ENCODE data around the gene LONP1.

DNA sequence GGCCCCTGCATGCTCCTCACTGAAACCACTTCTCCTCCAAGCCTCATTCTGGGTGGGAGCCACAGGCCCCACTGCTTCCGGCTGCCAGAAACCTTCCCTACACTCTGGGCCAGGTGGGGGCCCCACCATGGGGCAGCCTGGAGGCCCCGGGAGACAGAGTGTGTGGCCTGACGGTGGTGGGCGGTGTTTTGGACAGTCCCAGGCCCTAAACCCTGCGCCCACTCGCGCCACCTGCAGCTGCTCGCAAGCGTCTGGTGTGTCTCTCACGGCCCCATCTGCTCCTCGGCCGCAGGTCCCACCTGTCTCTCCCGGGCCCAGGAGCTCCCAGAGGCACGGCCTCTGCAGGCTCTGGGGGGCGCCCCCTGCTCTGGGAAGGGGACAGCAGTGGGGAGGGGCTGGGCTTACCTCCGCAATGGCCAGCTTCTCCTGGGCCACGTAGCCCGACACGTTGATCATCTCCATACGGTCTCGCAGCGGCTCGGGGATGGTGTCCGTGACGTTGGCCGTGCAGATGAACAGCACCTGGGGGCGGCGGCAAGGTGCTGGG is 24.2 kb downstream of the LONP1 start:
- TF ChIP-seq, protein P1, sequence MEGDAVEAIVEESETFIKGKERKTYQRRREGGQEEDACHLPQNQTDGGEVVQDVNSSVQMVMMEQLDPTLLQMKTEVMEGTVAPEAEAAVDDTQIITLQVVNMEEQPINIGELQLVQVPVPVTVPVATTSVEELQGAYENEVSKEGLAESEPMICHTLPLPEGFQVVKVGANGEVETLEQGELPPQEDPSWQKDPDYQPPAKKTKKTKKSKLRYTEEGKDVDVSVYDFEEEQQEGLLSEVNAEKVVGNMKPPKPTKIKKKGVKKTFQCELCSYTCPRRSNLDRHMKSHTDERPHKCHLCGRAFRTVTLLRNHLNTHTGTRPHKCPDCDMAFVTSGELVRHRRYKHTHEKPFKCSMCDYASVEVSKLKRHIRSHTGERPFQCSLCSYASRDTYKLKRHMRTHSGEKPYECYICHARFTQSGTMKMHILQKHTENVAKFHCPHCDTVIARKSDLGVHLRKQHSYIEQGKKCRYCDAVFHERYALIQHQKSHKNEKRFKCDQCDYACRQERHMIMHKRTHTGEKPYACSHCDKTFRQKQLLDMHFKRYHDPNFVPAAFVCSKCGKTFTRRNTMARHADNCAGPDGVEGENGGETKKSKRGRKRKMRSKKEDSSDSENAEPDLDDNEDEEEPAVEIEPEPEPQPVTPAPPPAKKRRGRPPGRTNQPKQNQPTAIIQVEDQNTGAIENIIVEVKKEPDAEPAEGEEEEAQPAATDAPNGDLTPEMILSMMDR (IDR thresholded peaks at IDR 0.05): no peak
- TF ChIP-seq FOXM1 (IDR thresholded peaks at IDR 0.05; ENCODE audit: low read depth): no peak
